Vagina (tissue), 2 donors: ENCODE measurements around the gene NIPBL. TPM values are rescaled to one million over a fixed set of nuclear protein-coding genes. Genes with fewer than 3 reads are reported as not detected.

Experiments used
- DNase-seq, 2 donors: peaks; one replicate each; pipeline ENCODE4 v3.0.0-alpha.2; 2017; ENCODE audit errors: extremely low spot score in 2 of 2
- H3K27ac ChIP-seq: fragments of 200-600 bp; sonication (generic); one replicate; pipeline ENCODE4 v1.5.1; 2019
- H3K27me3 ChIP-seq: fragments of 200-600 bp; sonication (generic); one replicate; pipeline ENCODE4 v1.5.1; 2019
- H3K36me3 ChIP-seq, 2 donors: fragments of 200-600 bp; sonication (generic); one replicate each; pipeline ENCODE4 v1.5.1; 2017 to 2019
- H3K4me1 ChIP-seq: fragments of 200-600 bp; sonication (generic); one replicate; pipeline ENCODE4 v1.5.1; 2019
- H3K4me3 ChIP-seq, 2 donors: fragments of 200-600 bp; sonication (generic); 1 replicate in 1 of 2; 2 replicates in 1 of 2; pipeline ENCODE4 v1.5.1; 2016 to 2019
- H3K9me3 ChIP-seq: fragments of 200-600 bp; sonication (generic); one replicate; pipeline ENCODE4 v1.5.1; 2019
- POLR2A ChIP-seq, 2 donors: fragments of 450-650 bp; IDR thresholded peaks; one replicate each; pipeline ENCODE4 v1.6.1; 2017; ENCODE audit warnings: antibody characterized with exemption in 2 of 2, mild to moderate bottlenecking in 2 of 2, moderate library complexity in 2 of 2
- POLR2AphosphoS5 ChIP-seq, 2 donors: sonication (generic); formaldehyde crosslinking; IDR thresholded peaks; one replicate each; pipeline ENCODE4 v1.9.0; 2017; ENCODE audit warnings: antibody characterized with exemption in 2 of 2, mild to moderate bottlenecking in 2 of 2, low read depth in 1 of 2; ENCODE audit not compliant: insufficient read depth in 1 of 2
- intact Hi-C: fragments of 100-400 bp; cut with DNase I; formaldehyde crosslinking; loops from one replicate; pipeline ENCODE4 v1.15.1; 2023
- total RNA-seq: library from RNA; depleted of rRNA; stranded (reverse); fragments of >200 nt; gene quantifications from one replicate; pipeline ENCODE4 v1.2.3, GENCODE V29; 2016
- TF ChIP-seq, protein P1 (sequence below), 3 experiments: fragments of 450-650 bp in 2 of 3; fragments of 200-600 bp in 1 of 3; sonication (generic) in 1 of 3; IDR thresholded peaks; one replicate each; pipeline ENCODE4 v1.5.1; 2017 to 2019; ENCODE audit warnings: antibody characterized with exemption in 3 of 3, mild to moderate bottlenecking in 2 of 3, moderate library complexity in 2 of 3

NIPBL gene
- total RNA-seq, 1 donor from 2014 or later: 67.8 TPM

DNA sequence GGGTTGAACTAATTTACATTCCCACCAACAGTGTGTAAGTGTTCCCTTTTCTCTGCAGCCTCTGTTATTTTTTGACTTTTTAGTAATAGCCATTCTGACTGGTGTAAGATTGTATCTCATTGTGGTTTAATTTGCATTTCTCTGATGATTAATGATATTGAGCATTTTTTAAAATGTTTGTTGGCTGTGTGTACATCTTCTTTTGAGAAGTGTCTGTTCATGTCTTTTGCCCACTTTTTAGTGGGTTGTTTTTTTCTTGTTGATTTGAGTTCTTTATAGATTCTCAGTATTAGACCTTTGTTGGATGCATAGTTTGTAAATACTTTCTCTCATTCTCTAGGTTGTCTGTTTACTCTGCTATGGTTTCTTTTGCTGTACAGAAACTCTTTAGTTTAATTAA lies 101.6 kb downstream of the NIPBL start:
- intact Hi-C loops: no loop called here
- DNase-seq: no peak
- Histone ChIP-seq H3K27ac (no peak overlapping the region), H3K4me3 (no peak overlapping the region), H3K36me3 (peaks cover 0 to 39% of the 10 kb centered on the region in 2 donors), H3K9me3 (no peaks in the 10 kb centered on the region), H3K4me1 (no peaks in the 10 kb centered on the region), H3K27me3 (no peaks in the 10 kb centered on the region)
- TF ChIP-seq POLR2AphosphoS5 (IDR thresholded peaks at IDR 0.05; ENCODE audit: insufficient read depth in 1 of 2, low read depth in 1 of 2): no peak
- TF ChIP-seq, protein P1, sequence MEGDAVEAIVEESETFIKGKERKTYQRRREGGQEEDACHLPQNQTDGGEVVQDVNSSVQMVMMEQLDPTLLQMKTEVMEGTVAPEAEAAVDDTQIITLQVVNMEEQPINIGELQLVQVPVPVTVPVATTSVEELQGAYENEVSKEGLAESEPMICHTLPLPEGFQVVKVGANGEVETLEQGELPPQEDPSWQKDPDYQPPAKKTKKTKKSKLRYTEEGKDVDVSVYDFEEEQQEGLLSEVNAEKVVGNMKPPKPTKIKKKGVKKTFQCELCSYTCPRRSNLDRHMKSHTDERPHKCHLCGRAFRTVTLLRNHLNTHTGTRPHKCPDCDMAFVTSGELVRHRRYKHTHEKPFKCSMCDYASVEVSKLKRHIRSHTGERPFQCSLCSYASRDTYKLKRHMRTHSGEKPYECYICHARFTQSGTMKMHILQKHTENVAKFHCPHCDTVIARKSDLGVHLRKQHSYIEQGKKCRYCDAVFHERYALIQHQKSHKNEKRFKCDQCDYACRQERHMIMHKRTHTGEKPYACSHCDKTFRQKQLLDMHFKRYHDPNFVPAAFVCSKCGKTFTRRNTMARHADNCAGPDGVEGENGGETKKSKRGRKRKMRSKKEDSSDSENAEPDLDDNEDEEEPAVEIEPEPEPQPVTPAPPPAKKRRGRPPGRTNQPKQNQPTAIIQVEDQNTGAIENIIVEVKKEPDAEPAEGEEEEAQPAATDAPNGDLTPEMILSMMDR (IDR thresholded peaks at IDR 0.05): no peak

DNA sequence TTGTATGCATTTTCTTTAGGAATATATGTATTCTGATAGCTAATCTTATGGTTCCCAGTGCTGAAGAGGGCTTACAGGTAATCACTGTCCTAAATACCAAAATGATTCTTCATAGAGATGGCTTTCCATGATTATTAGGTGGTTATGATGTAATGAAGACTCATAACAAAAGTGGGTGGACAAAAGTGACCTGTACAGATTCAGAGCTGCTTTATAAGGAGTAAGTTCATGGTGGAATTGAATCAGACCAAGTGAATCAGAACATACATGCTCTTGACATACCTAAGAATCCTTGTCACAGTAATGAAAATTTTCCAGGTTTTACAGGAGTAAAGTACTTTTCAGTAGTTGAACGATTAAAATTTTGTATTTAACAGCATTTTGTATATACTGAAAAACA lies 105.6 kb downstream of the NIPBL start:
- no peaks in the 10 kb centered on the region for H3K27me3 ChIP-seq
- H3K27ac ChIP-seq: no peak overlapping the region

DNA sequence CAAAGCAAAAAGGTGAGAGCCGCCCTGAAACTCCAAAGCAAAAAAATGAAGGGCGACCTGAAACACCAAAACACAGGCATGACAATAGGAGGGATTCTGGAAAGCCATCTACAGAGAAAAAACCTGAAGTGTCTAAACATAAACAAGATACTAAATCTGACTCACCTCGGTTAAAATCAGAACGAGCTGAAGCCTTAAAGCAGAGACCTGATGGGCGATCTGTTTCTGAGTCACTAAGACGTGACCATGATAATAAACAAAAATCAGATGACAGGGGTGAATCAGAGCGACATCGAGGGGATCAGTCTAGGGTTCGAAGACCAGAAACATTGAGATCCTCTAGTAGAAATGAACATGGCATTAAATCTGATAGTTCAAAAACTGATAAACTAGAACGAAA lies 108.8 kb downstream of the NIPBL start:
- Histone ChIP-seq H3K9me3 (no peaks in the 10 kb centered on the region), H3K4me1 (peaks cover 7% of the 10 kb centered on the region), H3K36me3 (peaks cover 0 to 14% of the 10 kb centered on the region in 2 donors), H3K27ac (no peak overlapping the region), H3K27me3 (no peaks in the 10 kb centered on the region), H3K4me3 (no peak overlapping the region)
- DNase-seq: no peak
- TF ChIP-seq, protein P1 (IDR thresholded peaks at IDR 0.05): no peak
- no peak for TF ChIP-seq POLR2AphosphoS5 (IDR thresholded peaks at IDR 0.05; ENCODE audit: insufficient read depth in 1 of 2, low read depth in 1 of 2)
- TF ChIP-seq POLR2A (IDR thresholded peaks at IDR 0.05): no peak
- intact Hi-C loops: no loop called here

More for the DNA sequence above, 105.6 kb downstream of the NIPBL start:
- intact Hi-C loops: no loop called here
- H3K4me3 ChIP-seq: no peak overlapping the region
- H3K9me3 ChIP-seq: no peaks in the 10 kb centered on the region
- no peaks in the 10 kb centered on the region for H3K4me1 ChIP-seq
- no peak for DNase-seq
- TF ChIP-seq, protein P1 (IDR thresholded peaks at IDR 0.05): no peak
- no peak for TF ChIP-seq POLR2A (IDR thresholded peaks at IDR 0.05)
- no peak for TF ChIP-seq POLR2AphosphoS5 (IDR thresholded peaks at IDR 0.05; ENCODE audit: insufficient read depth in 1 of 2, low read depth in 1 of 2)
- peaks cover 0 to 26% of the 10 kb centered on the region in 2 donors for H3K36me3 ChIP-seq

DNA sequence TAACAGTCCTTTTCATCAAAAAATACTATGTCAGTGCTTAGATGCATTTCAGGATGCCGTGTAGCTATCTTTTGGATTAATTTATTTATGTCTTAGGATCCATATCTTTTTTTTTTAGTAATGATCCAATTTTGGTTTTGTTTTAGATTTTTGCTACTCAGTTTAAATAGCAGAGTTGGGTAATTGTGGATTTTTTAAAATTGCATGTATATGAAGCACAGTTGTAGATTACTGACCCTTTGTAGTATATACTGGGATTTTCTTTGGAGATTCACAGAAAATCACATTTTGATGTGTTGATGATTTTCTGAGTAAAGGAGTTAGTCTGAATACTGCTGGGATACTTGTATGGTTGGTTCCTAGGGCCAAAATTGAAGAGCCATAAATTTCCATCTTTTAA lies 111.8 kb downstream of the NIPBL start:
- intact Hi-C loops: no loop called here
- Histone ChIP-seq H3K4me3 (no peak overlapping the region), H3K27ac (no peak overlapping the region), H3K36me3 (peaks cover 0 to 14% of the 10 kb centered on the region in 2 donors), H3K4me1 (peaks cover 7% of the 10 kb centered on the region), H3K27me3 (no peaks in the 10 kb centered on the region), H3K9me3 (no peaks in the 10 kb centered on the region)
- TF ChIP-seq, protein P1 (IDR thresholded peaks at IDR 0.05): no peak
- no peak for TF ChIP-seq POLR2AphosphoS5 (IDR thresholded peaks at IDR 0.05; ENCODE audit: insufficient read depth in 1 of 2, low read depth in 1 of 2)
- DNase-seq: no peak

DNA sequence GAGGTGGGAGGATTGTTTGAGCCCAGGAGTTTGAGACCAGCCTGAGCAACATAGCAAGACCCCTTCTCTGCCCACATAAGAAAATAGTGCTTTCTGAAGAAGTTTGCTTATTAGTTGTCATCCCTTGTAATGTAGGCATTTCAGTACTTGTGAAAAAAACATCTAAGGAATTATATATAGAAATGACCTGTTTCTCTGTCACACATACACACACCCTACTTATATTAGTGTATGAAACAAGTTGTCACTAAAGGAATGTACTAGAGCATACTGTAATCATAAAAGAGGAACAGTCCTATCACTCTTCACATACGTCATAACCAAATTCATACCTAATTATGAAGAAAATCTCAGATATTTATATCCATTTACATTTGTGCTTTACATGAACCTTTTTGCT lies 122.0 kb downstream of the NIPBL start:
- Histone ChIP-seq H3K36me3 (peaks cover 0 to 32% of the 10 kb centered on the region in 2 donors), H3K4me3 (no peak overlapping the region), H3K4me1 (no peaks in the 10 kb centered on the region), H3K27ac (no peak overlapping the region), H3K27me3 (no peaks in the 10 kb centered on the region), H3K9me3 (no peaks in the 10 kb centered on the region)
- TF ChIP-seq, protein P1 (IDR thresholded peaks at IDR 0.05): no peak
- no peak for TF ChIP-seq POLR2A (IDR thresholded peaks at IDR 0.05)
- TF ChIP-seq POLR2AphosphoS5 (IDR thresholded peaks at IDR 0.05; ENCODE audit: insufficient read depth in 1 of 2, low read depth in 1 of 2): no peak
- no peak for DNase-seq
- intact Hi-C loops: no loop called here
